ENCODE results near the gene GLB1L2. TPM values are rescaled to one million over a fixed set of nuclear protein-coding genes. Genes with fewer than 3 reads are reported as not detected.

GLB1L2 gene
- total and polyA plus RNA-seq, 10 donors = 0.29 to 1.5 (median 0.51) TPM; not detected in 1

- Histone ChIP-seq H3K27ac (no peak overlapping the region), H3K27me3 (replicated peaks in 1 of 7) (peaks cover 0 to 88% (median 42%) of the 10 kb centered on the region in 7 donors), H3K4me3 (peak overlapping the region in 7 of 8 donors; percentile 26 to 72 (median 45)), H3K36me3 (no peaks in the 10 kb centered on the region), H3K4me1 (peaks cover 5 to 37% (median 24%) of the 10 kb centered on the region in 6 donors), H3K9me3 (no peaks in the 10 kb centered on the region)
- TF ChIP-seq POLR2AphosphoS5 (IDR thresholded peaks at IDR 0.05) (no peak), POLR2A (IDR thresholded peaks at IDR 0.05) (no peak), CTCF (IDR thresholded peaks at IDR 0.05 in 8 of 11, conservative IDR thresholded peaks at IDR 0.05 in 3 of 11) (no peak)
- WGBS, 5 donors = 7 to 20% (median 8%) methylated on average over 18 to 22 of the region's 22 CpGs
- DNase-seq = peak; percentile 67
- intact Hi-C loops (cut with DNase I; ENCODE audit: low total_unique reads) = no loop called here
Observed at GRCh38 chr11:134413043-134413825, 81.4 kb downstream of the GLB1L2 start.

GRCh38 chr11:134413826-134414731, 82.3 kb downstream of the GLB1L2 start:
- no peak for TF ChIP-seq CTCF (IDR thresholded peaks at IDR 0.05 in 8 of 11, conservative IDR thresholded peaks at IDR 0.05 in 3 of 11)
- TF ChIP-seq POLR2A (IDR thresholded peaks at IDR 0.05) = no peak
- TF ChIP-seq POLR2AphosphoS5 (IDR thresholded peaks at IDR 0.05) = no peak
- Histone ChIP-seq H3K4me1 (peaks cover 5 to 37% (median 24%) of the 10 kb centered on the region in 6 donors), H3K4me3 (no peak overlapping the region), H3K27me3 (replicated peaks in 1 of 7) (peaks cover 0 to 83% (median 42%) of the 10 kb centered on the region in 7 donors), H3K27ac (no peak overlapping the region), H3K9me3 (no peaks in the 10 kb centered on the region), H3K36me3 (no peaks in the 10 kb centered on the region)
- intact Hi-C loops (cut with DNase I; ENCODE audit: low total_unique reads) = no loop called here
- 34 to 50% (median 43%) methylated on average over 18 of the region's 18 CpGs for WGBS, 5 donors
- peak; percentile 66 for DNase-seq

- Histone ChIP-seq H3K9me3 (no peaks in the 10 kb centered on the region), H3K27ac (no peak overlapping the region), H3K4me3 (no peak overlapping the region), H3K4me1 (peaks cover 5 to 37% (median 24%) of the 10 kb centered on the region in 6 donors), H3K36me3 (no peaks in the 10 kb centered on the region), H3K27me3 (replicated peaks in 1 of 7) (peaks cover 0 to 73% (median 32%) of the 10 kb centered on the region in 7 donors)
- TF ChIP-seq POLR2AphosphoS5 (IDR thresholded peaks at IDR 0.05) (peak in 1 of 3 donors; percentile 18), POLR2A (IDR thresholded peaks at IDR 0.05) (no peak), CTCF (IDR thresholded peaks at IDR 0.05 in 8 of 11, conservative IDR thresholded peaks at IDR 0.05 in 3 of 11) (no peak)
- peak; percentile 76 for DNase-seq
- 29 to 42% (median 36%) methylated on average over 15 to 17 of the region's 17 CpGs for WGBS, 5 donors
- intact Hi-C loops (cut with DNase I; ENCODE audit: low total_unique reads) = no loop called here
Observed at GRCh38 chr11:134414766-134415765, 83.3 kb downstream of the GLB1L2 start.

Data from spleen (tissue), 11 donors.